ENCODE results near the gene VPS72. TPM values are rescaled to one million over a fixed set of nuclear protein-coding genes. Genes with fewer than 3 reads are reported as not detected.

Gene VPS72
- total RNA-seq, 6 experiments from 2014 or later, result 10.0 to 19.2 (median 14.7) TPM

- Histone ChIP-seq H3K9me3 (no peaks in the 10 kb centered on the region), H3K4me3 (no peak overlapping the region), H3K4me1 (peaks cover 0 to 5% (median 2%) of the 10 kb centered on the region in 4 donors), H3K27ac (no peak overlapping the region), H3K36me3 (peaks cover 0 to 32% (median 17%) of the 10 kb centered on the region in 4 donors), H3K27me3 (no peaks in the 10 kb centered on the region)
- DNase-seq (no peak), ATAC-seq (peak in 1 of 4 donors; percentile 22)
- TF ChIP-seq POLR2A (IDR thresholded peaks at IDR 0.05) (no peak), CTCF (IDR thresholded peaks at IDR 0.05) (no peak)
- intact Hi-C loops (cut with DNase I), result loop anchor here (5.0 to 10.0 kb wide), 2 partner anchors 62 to 135 kb away; no protein-coding TSS in a partner anchor
Observed at GRCh38 chr1:151159373-151159772, 30.6 kb downstream of the VPS72 start.

GRCh38 chr1:151158751-151159251 is 31.2 kb downstream of the VPS72 start:
- Histone ChIP-seq H3K27me3 (no peaks in the 10 kb centered on the region), H3K4me1 (no peaks in the 10 kb centered on the region), H3K36me3 (peaks cover 0 to 32% (median 17%) of the 10 kb centered on the region in 4 donors), H3K4me3 (no peak overlapping the region), H3K27ac (no peak overlapping the region), H3K9me3 (no peaks in the 10 kb centered on the region)
- intact Hi-C loops (cut with DNase I), result loop anchor here (5.0 to 10.0 kb wide), 2 partner anchors 62 to 134 kb away; no protein-coding TSS in a partner anchor
- no peak for ATAC-seq
- TF ChIP-seq POLR2A (IDR thresholded peaks at IDR 0.05), result no peak
- DNase-seq, result no peak
- WGBS (ENCODE audit: insufficient coverage, low coverage, low lambda C conversion rate, missing lambda C conversion rate), result 61% methylated on average over 6 of the region's 22 CpGs

GRCh38 chr1:151158326-151158725 is 31.7 kb downstream of the VPS72 start:
- no peaks in the 10 kb centered on the region for H3K4me1 ChIP-seq
- no peak for ATAC-seq
- H3K36me3 ChIP-seq, result peaks cover 0 to 32% (median 17%) of the 10 kb centered on the region in 4 donors
- DNase-seq, result no peak
- no peaks in the 10 kb centered on the region for H3K27me3 ChIP-seq
- intact Hi-C loops (cut with DNase I), result loop anchor here (5.0 to 10.0 kb wide), 2 partner anchors 61 to 134 kb away; no protein-coding TSS in a partner anchor
- H3K27ac ChIP-seq, result no peak overlapping the region
- no peaks in the 10 kb centered on the region for H3K9me3 ChIP-seq
- TF ChIP-seq POLR2A (IDR thresholded peaks at IDR 0.05) (no peak), CTCF (IDR thresholded peaks at IDR 0.05) (no peak)
- 62% methylated on average over 5 of the region's 5 CpGs for whole genome bisulfite sequencing (ENCODE audit: insufficient coverage, low coverage, low lambda C conversion rate, missing lambda C conversion rate)
- H3K4me3 ChIP-seq, result peak overlapping the region in 1 of 3 donors; percentile 35

GRCh38 chr1:151157067-151157531 is 32.9 kb downstream of the VPS72 start:
- H3K27me3 ChIP-seq, result no peaks in the 10 kb centered on the region
- WGBS (ENCODE audit: insufficient coverage, low coverage, low lambda C conversion rate, missing lambda C conversion rate), result 34% methylated on average over 2 of the region's 6 CpGs
- no peaks in the 10 kb centered on the region for H3K4me1 ChIP-seq
- peaks cover 0 to 32% (median 17%) of the 10 kb centered on the region in 4 donors for H3K36me3 ChIP-seq
- peak; percentile 21 to 45 (median 36) for ATAC-seq
- H3K27ac ChIP-seq, result peak overlapping the region in 2 of 3 donors; percentile 43 to 45
- intact Hi-C loops (cut with DNase I), result loop anchor here (5.0 to 10.0 kb wide), 2 partner anchors 60 to 132 kb away; no protein-coding TSS in a partner anchor
- TF ChIP-seq POLR2A (IDR thresholded peaks at IDR 0.05), result no peak
- no peak for TF ChIP-seq CTCF (IDR thresholded peaks at IDR 0.05)
- no peaks in the 10 kb centered on the region for H3K9me3 ChIP-seq
- H3K4me3 ChIP-seq, result peak overlapping the region; percentile 5 to 35 (median 9)
- DNase-seq, result no peak

- intact Hi-C loops (cut with DNase I), result loop anchor here (5.0 to 10.0 kb wide), 2 partner anchors 59 to 132 kb away; no protein-coding TSS in a partner anchor
- H3K27ac ChIP-seq, result peak within 1 kb of the TSS in 2 of 3 donors; percentile 43 to 45
- DNase-seq (peak in 2 of 3 donors; percentile 71 to 75), ATAC-seq (peak; percentile 68 to 75 (median 70))
- H3K9me3 ChIP-seq, result no peaks in the 10 kb centered on the region
- TF ChIP-seq CTCF (IDR thresholded peaks at IDR 0.05) (no peak), POLR2A (IDR thresholded peaks at IDR 0.05) (no peak)
- H3K4me1 ChIP-seq, result no peaks in the 10 kb centered on the region
- H3K4me3 ChIP-seq, result peak within 1 kb of the TSS; percentile 9 to 35 (median 25)
- no peaks in the 10 kb centered on the region for H3K27me3 ChIP-seq
- peaks cover 0 to 25% (median 16%) of the 10 kb centered on the region in 4 donors for H3K36me3 ChIP-seq
- WGBS (ENCODE audit: insufficient coverage, low coverage, low lambda C conversion rate, missing lambda C conversion rate), result 27% methylated on average over 3 of the region's 4 CpGs
Observed at GRCh38 chr1:151156515-151156819, 33.5 kb downstream of the VPS72 start, which contains the start of gene TNFAIP8L2. TSS of gene TNFAIP8L2 (plus strand) at chr1:151156649. CDS start at chr1:151158698, 2,049 bp downstream.
